Upper lobe of right lung (tissue), 1 donor: ENCODE measurements around the gene DPP6. TPM values are rescaled to one million over a fixed set of nuclear protein-coding genes. Genes with fewer than 3 reads are reported as not detected.

Experiments used
- ATAC-seq: fragments of 200-7000 bp; cut with Tn5 transposase; one replicate; pipeline ENCODE4 v1.9.1; 2020; ENCODE audit warnings: mild to moderate bottlenecking, moderate library complexity
- DNase-seq: peaks from one replicate; pipeline ENCODE4 v3.0.0-alpha.2; 2020
- H3K27ac ChIP-seq: fragments of 200-600 bp; one replicate; pipeline ENCODE4 v1.8.0; 2022
- H3K27me3 ChIP-seq: fragments of 200-600 bp; one replicate; pipeline ENCODE4 v1.8.0; 2022; ENCODE audit warnings: mild to moderate bottlenecking
- H3K36me3 ChIP-seq: fragments of 200-600 bp; one replicate; pipeline ENCODE4 v1.8.0; 2022
- H3K4me1 ChIP-seq: fragments of 200-600 bp; one replicate; pipeline ENCODE4 v1.8.0; 2022
- H3K4me3 ChIP-seq: fragments of 200-600 bp; one replicate; pipeline ENCODE4 v1.8.0; 2022; ENCODE audit warnings: mild to moderate bottlenecking
- H3K9me3 ChIP-seq: fragments of 200-600 bp; one replicate; pipeline ENCODE4 v1.8.0; 2022
- intact Hi-C: fragments of 100-400 bp; cut with DNase I; formaldehyde crosslinking; loops from one replicate; pipeline ENCODE4 v1.11.0; 2022
- total RNA-seq: library from RNA; stranded (reverse); fragmentation: NEBNext Ultra II Directional; extraction: Animal tissue kit (Norgen Biotek cat#: 25700); gene quantifications from one replicate; pipeline ENCODE4 v1.2.1, GENCODE V29; 2021
- TF ChIP-seq, protein P1 (sequence below): fragments of 200-600 bp; IDR thresholded peaks from one replicate; pipeline ENCODE4 v1.8.0; 2022; ENCODE audit warnings: antibody characterized with exemption
- donor health status: DM: no; HTN: yes; CAD: no; lungs with severe emphysema.

The DPP6 gene
- total RNA-seq, 1 donor from 2014 or later: 1.6 TPM

DNA sequence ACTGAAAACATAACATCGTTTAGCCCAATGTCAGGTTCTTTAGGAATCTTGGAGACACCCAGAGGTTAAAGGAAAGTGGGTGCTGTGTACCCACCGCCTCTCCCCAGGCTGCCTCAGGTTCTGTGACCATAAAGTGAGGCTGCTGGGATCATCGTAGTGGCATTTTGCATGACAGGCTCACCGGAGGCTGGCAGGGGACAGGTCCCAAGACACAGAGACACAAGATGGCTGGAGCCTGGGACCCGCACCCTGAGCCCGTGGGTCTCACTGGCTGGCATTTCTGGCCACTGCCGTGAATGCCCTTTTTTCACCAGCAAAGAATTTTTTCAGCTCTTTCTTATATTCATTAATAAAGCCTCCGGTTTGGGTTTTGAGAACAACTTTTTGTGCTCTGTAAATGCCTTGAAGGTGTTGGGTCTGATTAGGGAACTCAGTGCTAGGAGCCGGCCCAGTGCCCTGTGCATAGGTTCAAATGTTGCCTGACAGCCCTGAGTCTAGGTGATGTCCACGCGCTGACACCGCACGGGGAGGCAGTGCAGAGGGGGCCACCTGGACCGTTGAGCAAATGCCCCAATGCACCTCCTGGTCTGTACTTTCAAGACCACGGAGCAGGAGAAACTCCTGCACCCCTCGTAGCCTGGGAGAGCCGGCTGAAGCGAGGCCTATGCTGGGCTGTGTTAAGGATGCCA lies 820.8 kb downstream of the DPP6 start:
- DNase-seq: peak; percentile 41
- no peak for ATAC-seq
- H3K36me3 ChIP-seq: no peaks in the 10 kb centered on the region
- H3K4me1 ChIP-seq: no peaks in the 10 kb centered on the region
- H3K9me3 ChIP-seq: no peaks in the 10 kb centered on the region
- H3K27me3 ChIP-seq: peaks cover 12% of the 10 kb centered on the region
- no peak overlapping the region for H3K27ac ChIP-seq
- H3K4me3 ChIP-seq: no peak overlapping the region
- TF ChIP-seq, protein P1, sequence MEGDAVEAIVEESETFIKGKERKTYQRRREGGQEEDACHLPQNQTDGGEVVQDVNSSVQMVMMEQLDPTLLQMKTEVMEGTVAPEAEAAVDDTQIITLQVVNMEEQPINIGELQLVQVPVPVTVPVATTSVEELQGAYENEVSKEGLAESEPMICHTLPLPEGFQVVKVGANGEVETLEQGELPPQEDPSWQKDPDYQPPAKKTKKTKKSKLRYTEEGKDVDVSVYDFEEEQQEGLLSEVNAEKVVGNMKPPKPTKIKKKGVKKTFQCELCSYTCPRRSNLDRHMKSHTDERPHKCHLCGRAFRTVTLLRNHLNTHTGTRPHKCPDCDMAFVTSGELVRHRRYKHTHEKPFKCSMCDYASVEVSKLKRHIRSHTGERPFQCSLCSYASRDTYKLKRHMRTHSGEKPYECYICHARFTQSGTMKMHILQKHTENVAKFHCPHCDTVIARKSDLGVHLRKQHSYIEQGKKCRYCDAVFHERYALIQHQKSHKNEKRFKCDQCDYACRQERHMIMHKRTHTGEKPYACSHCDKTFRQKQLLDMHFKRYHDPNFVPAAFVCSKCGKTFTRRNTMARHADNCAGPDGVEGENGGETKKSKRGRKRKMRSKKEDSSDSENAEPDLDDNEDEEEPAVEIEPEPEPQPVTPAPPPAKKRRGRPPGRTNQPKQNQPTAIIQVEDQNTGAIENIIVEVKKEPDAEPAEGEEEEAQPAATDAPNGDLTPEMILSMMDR: no peak
- intact Hi-C loops: no loop called here

DNA sequence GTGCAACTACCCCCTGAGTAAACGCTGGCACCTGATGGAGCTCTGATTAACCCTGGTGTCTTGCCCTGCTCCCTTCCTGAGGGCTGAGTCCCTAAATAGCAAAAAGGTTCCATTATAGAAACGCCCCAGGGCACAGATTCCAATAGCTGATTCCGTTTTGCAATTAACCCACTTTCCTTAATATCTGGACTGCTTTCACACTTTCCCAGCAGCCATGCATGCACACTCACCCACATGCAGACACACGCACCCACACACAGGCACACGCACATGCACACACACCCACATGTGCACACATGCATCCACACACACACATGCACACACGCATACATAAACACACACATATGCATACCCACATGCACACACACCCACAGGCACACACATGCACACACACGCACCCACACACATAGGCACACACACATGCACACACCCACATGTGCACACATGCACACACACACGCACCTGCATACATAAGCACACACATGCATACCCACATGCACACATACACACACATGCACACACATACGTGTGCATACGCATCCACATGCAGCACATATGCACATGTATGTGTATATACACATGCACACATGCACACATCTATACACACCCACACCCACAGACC lies 821.4 kb downstream of the DPP6 start:
- no peak for ATAC-seq
- Histone ChIP-seq H3K27ac (no peak overlapping the region), H3K4me1 (no peaks in the 10 kb centered on the region), H3K4me3 (no peak overlapping the region), H3K36me3 (no peaks in the 10 kb centered on the region), H3K27me3 (peaks cover 7% of the 10 kb centered on the region), H3K9me3 (no peaks in the 10 kb centered on the region)
- intact Hi-C loops: no loop called here
- peak; percentile 15 for DNase-seq
- TF ChIP-seq, protein P1: no peak

DNA sequence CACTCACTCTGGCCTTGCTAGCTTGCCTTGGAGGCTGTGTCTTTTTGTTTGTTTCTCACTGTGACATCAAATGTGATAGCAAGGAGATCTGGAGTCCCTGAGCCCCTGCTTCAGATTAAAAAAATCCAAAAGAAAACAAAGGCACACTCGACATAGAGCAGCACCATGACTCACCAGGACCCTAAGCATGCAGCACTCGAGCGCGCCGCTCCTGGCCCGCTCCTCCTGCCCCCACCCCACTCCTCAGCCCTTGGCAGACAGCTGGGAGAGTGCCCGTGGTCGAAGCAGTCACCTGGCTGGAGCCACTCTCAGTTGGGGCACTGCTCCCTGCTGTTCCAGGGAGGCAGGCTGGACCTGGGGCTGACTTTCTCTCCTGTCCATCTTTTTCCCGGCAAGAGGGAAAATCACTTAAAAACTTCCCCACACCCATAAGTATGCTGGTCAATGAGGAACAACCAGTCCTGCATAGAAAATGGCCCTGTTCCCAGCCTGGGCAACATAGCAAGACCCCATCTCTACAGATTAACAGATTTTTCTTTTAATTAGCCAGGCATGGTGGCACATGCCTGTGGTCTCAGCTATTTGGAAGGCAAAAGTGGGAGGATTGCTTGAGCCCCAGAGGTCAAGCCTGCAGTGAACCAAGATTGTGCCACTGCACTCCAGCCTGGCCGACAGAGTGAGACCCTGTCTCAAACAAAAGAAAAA lies 822.4 kb downstream of the DPP6 start:
- ATAC-seq (peak; percentile 70), DNase-seq (no peak)
- H3K27me3 ChIP-seq: peaks cover under 1% of the 10 kb centered on the region
- no peak overlapping the region for H3K4me3 ChIP-seq
- no peaks in the 10 kb centered on the region for H3K4me1 ChIP-seq
- no peak overlapping the region for H3K27ac ChIP-seq
- TF ChIP-seq, protein P1: no peak
- intact Hi-C loops: no loop called here
- no peaks in the 10 kb centered on the region for H3K9me3 ChIP-seq
- H3K36me3 ChIP-seq: no peaks in the 10 kb centered on the region

DNA sequence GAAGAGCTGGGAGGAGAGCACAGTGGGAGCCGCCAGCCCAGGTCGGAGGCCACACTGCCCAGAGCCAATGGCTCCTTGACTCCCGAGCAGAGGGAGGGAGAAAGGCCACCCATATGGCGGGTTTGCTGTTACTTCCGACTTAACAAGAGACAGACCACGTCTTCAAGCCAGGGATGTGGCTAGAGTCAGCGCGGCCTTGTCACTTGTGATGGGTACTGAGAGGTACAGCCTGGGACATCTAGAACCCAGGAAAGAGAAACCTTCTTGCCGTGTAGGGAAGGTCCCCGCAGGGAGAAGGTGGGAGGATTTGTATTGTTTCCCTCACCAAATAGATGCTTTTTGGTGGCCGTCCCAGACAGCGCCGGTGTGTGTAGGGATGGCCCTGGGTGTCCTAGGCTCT lies 823.1 kb downstream of the DPP6 start:
- intact Hi-C loops: no loop called here
- TF ChIP-seq, protein P1: no peak
- no peaks in the 10 kb centered on the region for H3K27me3 ChIP-seq
- H3K27ac ChIP-seq: no peak overlapping the region
- H3K4me1 ChIP-seq: no peaks in the 10 kb centered on the region
- no peak overlapping the region for H3K4me3 ChIP-seq
- ATAC-seq: no peak
- no peak for DNase-seq
- H3K9me3 ChIP-seq: no peaks in the 10 kb centered on the region
- no peaks in the 10 kb centered on the region for H3K36me3 ChIP-seq

DNA sequence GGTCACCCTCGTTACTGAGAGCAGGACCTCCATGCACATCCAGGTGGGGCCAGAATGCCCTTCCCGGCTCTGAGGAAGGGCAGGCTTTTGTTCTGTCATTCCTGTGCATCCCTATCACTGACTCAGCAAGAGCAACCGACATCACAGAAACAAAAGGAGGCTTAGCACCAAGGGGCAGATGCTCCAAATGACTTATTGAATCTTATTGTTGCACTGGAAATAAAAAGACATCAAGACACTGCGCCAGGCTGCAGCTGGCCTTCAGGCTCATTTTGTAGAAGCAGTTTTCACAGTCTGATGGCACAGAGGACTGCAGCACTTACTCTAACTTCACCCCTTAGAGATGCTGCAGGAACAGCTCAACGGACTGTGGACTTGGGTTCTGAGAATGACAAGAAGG lies 824.3 kb downstream of the DPP6 start:
- no peaks in the 10 kb centered on the region for H3K27me3 ChIP-seq
- DNase-seq (no peak), ATAC-seq (no peak)
- TF ChIP-seq, protein P1: no peak
- H3K27ac ChIP-seq: no peak overlapping the region
- intact Hi-C loops: no loop called here
- no peak overlapping the region for H3K4me3 ChIP-seq
- H3K9me3 ChIP-seq: no peaks in the 10 kb centered on the region
- H3K36me3 ChIP-seq: no peaks in the 10 kb centered on the region
- no peaks in the 10 kb centered on the region for H3K4me1 ChIP-seq
